GM19035 (cell line): ENCODE results near the gene GSTCD.
"Not testable (repeated sequence)": the region's sequence is repeated elsewhere in the genome, so short reads cannot be mapped to it uniquely, and the experiment has no call there.

Experiments used
- ATAC-seq: cut with Tn5 transposase; IDR thresholded peaks from one replicate; pipeline ENCODE4 v1.9.1; 2021; ENCODE audit not compliant: unreplicated experiment

Gene GSTCD

GRCh38 chr4:105805501-105806120 is 97.0 kb downstream of the GSTCD start:
- ATAC-seq, result no peak

- no peak for ATAC-seq
Observed at GRCh38 chr4:105807496-105807895, 98.9 kb downstream of the GSTCD start.

- ATAC-seq, result no peak
Observed at GRCh38 chr4:105808030-105808749, 99.6 kb downstream of the GSTCD start.

GRCh38 chr4:105808750-105809041 is 100.1 kb downstream of the GSTCD start:
- no peak for ATAC-seq

GRCh38 chr4:105815701-105816100 is 107.1 kb downstream of the GSTCD start:
- ATAC-seq, result no peak

- no peak for ATAC-seq
Observed at GRCh38 chr4:105822061-105822460, 113.5 kb downstream of the GSTCD start.

GRCh38 chr4:105828074-105828473 is 119.5 kb downstream of the GSTCD start:
- ATAC-seq, result no peak

GRCh38 chr4:105831189-105831588 is 122.6 kb downstream of the GSTCD start:
- no peak for ATAC-seq

GRCh38 chr4:105835177-105835576 is 126.6 kb downstream of the GSTCD start:
- ATAC-seq, result no peak

GRCh38 chr4:105836537-105836936 is 128.0 kb downstream of the GSTCD start:
- ATAC-seq, result no peak

GRCh38 chr4:105837037-105837436 is 128.5 kb downstream of the GSTCD start:
- no peak for ATAC-seq

- ATAC-seq, result no peak
Observed at GRCh38 chr4:105838082-105838481, 129.5 kb downstream of the GSTCD start.

- ATAC-seq, result no peak
Observed at GRCh38 chr4:105840426-105841174, 132.0 kb downstream of the GSTCD start.

GRCh38 chr4:105843941-105844340 is 135.4 kb downstream of the GSTCD start:
- ATAC-seq, result no peak

GRCh38 chr4:105845559-105845958 is 137.0 kb downstream of the GSTCD start:
- ATAC-seq, result no peak

GRCh38 chr4:105848359-105848758 is 139.8 kb downstream of the GSTCD start:
- not testable (repeated sequence) for ATAC-seq

- ATAC-seq, result no peak
Observed at GRCh38 chr4:105851196-105851595, 142.6 kb downstream of the GSTCD start.

GRCh38 chr4:105852230-105852629 is 143.6 kb downstream of the GSTCD start:
- ATAC-seq, result not testable (repeated sequence)

GRCh38 chr4:105858466-105859040 is 150.0 kb downstream of the GSTCD start:
- ATAC-seq, result peak; percentile 70

GRCh38 chr4:105859233-105859632 is 150.6 kb downstream of the GSTCD start:
- no peak for ATAC-seq

GRCh38 chr4:105870963-105871362 is 162.4 kb downstream of the GSTCD start:
- no peak for ATAC-seq

GRCh38 chr4:105871997-105872396 is 163.4 kb downstream of the GSTCD start:
- no peak for ATAC-seq
